Activated naive CD8-positive, alpha-beta T cell treated with anti-CD3 and anti-CD28 coated beads for 36 hours (primary cell): ENCODE results near the gene NKIRAS2. TPM values are rescaled to one million over a fixed set of nuclear protein-coding genes. Genes with fewer than 3 reads are reported as not detected.

ENCODE experiments used
- DNase-seq: peaks from one replicate; pipeline ENCODE4 v3.0.0; 2021
- H3K27ac Mint-ChIP-seq: one replicate; pipeline ENCODE4 v1.8.0; 2022; ENCODE audit warnings: mild to moderate bottlenecking, moderate library complexity, mixed read lengths
- H3K27me3 Mint-ChIP-seq: one replicate; pipeline ENCODE4 v1.8.0; 2022; ENCODE audit warnings: mild to moderate bottlenecking, mixed read lengths
- H3K36me3 Mint-ChIP-seq: one replicate; pipeline ENCODE4 v1.8.0; 2021; ENCODE audit warnings: mild to moderate bottlenecking, mixed read lengths
- H3K4me1 Mint-ChIP-seq: one replicate; pipeline ENCODE4 v1.8.0; 2021; ENCODE audit warnings: mixed read lengths
- H3K4me3 Mint-ChIP-seq: one replicate; pipeline ENCODE4 v1.8.0; 2022; ENCODE audit warnings: mild to moderate bottlenecking, moderate library complexity, mixed read lengths
- H3K9me3 Mint-ChIP-seq: one replicate; pipeline ENCODE4 v1.8.0; 2022; ENCODE audit warnings: mixed read lengths
- total RNA-seq, 2 experiments: library from RNA; stranded (reverse); gene quantifications; one replicate each; pipeline ENCODE4 v1.2.3, GENCODE V29; 2021

The NKIRAS2 gene
- total RNA-seq, 2 experiments from 2014 or later: 20.3 to 25.0 TPM

DNA sequence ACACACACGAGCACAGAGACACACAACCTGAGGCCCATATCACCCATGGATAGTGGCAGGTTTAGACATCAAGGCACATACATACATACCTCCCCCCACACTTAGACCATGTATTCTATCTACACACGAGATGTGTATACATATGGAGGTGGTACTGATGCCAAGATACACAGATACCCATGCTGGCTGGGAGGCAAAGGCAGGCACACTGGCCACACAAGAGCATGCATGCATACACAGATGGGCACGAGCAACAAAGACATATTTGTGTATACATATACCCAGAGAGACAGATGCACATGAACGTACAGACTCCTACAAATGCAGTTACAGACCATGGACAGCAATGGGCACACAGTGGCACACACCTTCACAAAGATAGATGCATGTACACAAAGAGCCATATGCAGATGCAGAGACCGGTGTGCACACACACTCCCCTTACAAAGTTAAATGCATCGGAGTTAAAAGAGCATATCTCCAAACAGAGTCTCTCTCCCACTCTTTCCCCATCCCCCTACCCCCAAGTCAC lies 32.5 kb downstream of the NKIRAS2 start:
- H3K27ac Mint-ChIP-seq: no peak overlapping the region
- no peaks in the 10 kb centered on the region for H3K36me3 Mint-ChIP-seq
- H3K4me3 Mint-ChIP-seq: no peak overlapping the region
- peaks cover 4% of the 10 kb centered on the region for H3K4me1 Mint-ChIP-seq
- DNase-seq: no peak
- no peaks in the 10 kb centered on the region for H3K9me3 Mint-ChIP-seq
- H3K27me3 Mint-ChIP-seq: peaks cover 46% of the 10 kb centered on the region

DNA sequence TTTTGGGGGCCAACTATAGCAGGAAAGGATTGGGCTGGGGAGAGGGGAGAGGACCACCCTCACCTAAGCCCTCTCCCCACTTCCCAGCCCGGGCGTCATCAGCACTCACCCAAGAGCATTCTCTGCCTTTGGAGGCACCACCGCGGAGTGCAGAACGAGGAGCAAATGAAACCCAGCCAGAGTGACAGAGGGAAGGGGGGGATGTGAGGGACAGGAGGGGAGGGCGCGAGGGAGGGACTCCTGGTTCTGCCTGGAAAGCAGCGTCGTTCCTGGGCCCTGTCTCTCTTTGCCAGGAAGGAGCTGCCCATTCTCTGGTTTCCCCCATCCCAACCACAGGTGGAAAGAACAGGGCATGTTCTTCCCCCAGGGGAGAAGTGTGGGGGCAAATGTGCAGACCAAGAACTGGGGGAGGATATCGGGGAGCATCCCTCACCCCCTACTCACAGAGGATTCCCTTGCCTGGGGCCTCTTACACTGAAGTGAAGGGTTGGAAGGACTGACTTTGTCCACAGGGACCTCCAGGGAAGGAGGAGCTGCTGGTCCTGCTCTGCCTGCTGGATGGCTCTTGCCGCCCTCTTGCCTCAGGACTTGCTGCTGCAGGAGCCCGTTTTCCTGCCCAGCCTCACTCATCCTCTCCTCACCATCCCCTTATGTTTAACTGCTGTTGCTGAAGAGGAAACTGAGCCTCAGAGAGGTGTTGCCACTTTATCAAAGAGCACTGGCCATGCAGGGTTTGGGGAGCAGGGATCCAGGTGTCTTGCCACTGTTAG lies 34.0 kb downstream of the NKIRAS2 start:
- Mint-ChIP-seq H3K9me3 (no peaks in the 10 kb centered on the region), H3K27me3 (peaks cover 45% of the 10 kb centered on the region), H3K4me3 (no peak overlapping the region), H3K36me3 (no peaks in the 10 kb centered on the region), H3K4me1 (peaks cover 4% of the 10 kb centered on the region), H3K27ac (no peak overlapping the region)
- DNase-seq: no peak

DNA sequence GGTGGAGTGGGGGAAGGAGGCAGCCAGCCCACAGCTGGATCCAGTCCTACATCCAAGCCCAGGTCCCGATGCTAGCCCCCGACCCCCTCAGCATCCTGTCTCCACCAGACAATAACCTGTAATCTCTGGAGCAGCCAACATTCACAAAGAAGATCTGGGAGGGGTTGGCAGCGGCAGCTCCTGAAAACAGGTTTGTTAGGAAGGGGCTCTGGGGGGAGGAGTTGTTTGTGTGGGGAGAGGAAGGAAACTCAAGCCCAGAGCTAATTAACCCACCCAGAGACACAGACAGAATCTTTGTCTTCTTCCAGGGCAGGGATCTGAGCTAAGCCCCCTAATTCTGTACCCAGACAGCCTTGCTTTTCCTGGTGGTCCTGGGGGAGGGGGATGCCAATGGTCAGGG lies 35.1 kb downstream of the NKIRAS2 start:
- peaks cover 38% of the 10 kb centered on the region for H3K27me3 Mint-ChIP-seq
- DNase-seq: no peak
- no peaks in the 10 kb centered on the region for H3K9me3 Mint-ChIP-seq
- no peaks in the 10 kb centered on the region for H3K36me3 Mint-ChIP-seq
- H3K4me1 Mint-ChIP-seq: peaks cover 2% of the 10 kb centered on the region
- H3K4me3 Mint-ChIP-seq: no peak overlapping the region
- H3K27ac Mint-ChIP-seq: no peak overlapping the region

DNA sequence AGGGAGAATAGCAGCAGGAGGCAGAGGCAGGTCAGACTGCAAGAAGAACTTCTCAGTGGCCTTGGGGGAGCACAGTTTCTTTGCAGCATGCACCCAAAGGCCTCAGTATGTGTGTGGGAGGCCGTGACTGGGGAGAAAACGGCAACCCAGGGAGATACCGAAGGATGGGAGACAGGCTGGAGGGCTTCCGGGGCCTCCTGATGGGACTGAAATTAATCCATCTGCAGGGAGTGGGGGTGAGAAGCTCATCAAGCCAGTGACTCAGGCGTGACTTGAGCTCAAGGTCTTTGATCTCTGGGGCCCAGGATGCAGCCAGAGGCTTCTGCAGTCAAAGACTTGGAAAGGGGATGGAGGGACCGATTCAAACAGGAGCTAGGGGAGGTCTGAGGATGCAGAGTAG lies 35.6 kb downstream of the NKIRAS2 start:
- DNase-seq: no peak

DNA sequence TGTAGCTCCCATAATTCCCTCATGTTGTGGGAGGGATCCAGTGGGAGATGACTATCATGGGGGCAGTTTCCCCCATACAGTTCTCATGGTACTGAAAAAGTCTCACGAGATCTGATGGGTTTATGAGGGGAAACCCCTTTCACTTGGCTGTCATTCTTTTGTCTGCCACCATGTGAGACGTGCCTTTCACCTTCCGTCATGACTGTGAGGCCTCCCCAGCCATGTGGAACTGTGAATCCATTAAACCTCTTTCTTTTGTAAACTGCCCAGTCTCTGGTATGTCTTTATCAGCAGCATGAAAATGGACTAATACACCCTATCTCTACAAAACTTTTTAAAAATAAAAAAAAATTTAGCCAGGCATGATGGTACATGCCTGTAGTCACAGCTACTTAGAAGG lies 36.7 kb downstream of the NKIRAS2 start:
- H3K27me3 Mint-ChIP-seq: peaks cover 28% of the 10 kb centered on the region
- no peaks in the 10 kb centered on the region for H3K9me3 Mint-ChIP-seq
- no peak overlapping the region for H3K27ac Mint-ChIP-seq

More for the DNA sequence above, 35.6 kb downstream of the NKIRAS2 start:
- Mint-ChIP-seq H3K9me3 (no peaks in the 10 kb centered on the region), H3K27me3 (peaks cover 38% of the 10 kb centered on the region), H3K27ac (no peak overlapping the region), H3K4me3 (no peak overlapping the region), H3K4me1 (peaks cover 2% of the 10 kb centered on the region), H3K36me3 (no peaks in the 10 kb centered on the region)

DNA sequence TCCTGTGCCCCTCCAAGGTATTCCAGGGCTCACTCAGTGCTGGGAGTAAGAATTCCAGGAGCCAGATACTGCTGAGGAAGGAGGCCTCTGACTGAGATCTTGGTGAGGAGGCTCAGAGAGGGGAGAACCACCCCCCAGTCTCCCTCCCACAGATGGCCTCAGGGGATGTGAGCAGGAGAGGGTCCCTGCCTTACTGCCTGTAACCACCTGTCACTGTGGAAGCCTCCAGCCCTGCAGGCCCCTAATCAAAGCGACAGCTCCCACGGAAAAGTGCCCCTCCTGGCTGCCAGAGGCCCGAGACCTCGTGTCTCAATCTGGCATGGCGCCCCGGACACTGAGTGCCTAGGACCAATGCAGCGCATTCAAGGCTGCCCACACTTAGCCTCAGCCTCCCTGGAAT lies 38.2 kb downstream of the NKIRAS2 start:
- DNase-seq: no peak
- peaks cover 3% of the 10 kb centered on the region for H3K4me1 Mint-ChIP-seq
- H3K27me3 Mint-ChIP-seq: peaks cover 20% of the 10 kb centered on the region
- H3K4me3 Mint-ChIP-seq: no peak overlapping the region
- no peaks in the 10 kb centered on the region for H3K36me3 Mint-ChIP-seq
- H3K9me3 Mint-ChIP-seq: no peaks in the 10 kb centered on the region
- no peak overlapping the region for H3K27ac Mint-ChIP-seq

More for the DNA sequence above, 36.7 kb downstream of the NKIRAS2 start:
- Mint-ChIP-seq H3K36me3 (no peaks in the 10 kb centered on the region), H3K4me3 (no peak overlapping the region), H3K4me1 (no peaks in the 10 kb centered on the region)
- DNase-seq: no peak

DNA sequence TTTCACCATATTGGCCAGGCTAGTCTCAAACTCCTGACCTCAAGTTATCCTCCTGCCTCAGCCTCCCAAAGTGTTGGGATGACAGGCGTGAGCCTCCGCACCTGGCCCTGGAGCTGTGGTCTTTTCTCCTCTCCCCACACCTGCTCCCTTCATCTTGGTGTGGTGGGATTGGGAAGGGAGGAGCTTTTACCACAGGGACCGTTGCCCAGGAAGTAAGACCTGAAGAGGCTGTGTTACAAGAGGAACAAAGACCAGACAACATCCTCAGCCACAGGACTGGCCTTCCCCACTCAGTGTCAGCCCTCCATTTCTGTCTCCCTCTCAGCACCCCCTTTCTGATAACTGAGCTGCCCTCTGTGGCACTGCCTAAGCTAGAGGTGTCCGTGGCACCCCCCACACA lies 39.9 kb downstream of the NKIRAS2 start:
- H3K9me3 Mint-ChIP-seq: no peaks in the 10 kb centered on the region
- no peak overlapping the region for H3K27ac Mint-ChIP-seq
- DNase-seq: no peak

DNA sequence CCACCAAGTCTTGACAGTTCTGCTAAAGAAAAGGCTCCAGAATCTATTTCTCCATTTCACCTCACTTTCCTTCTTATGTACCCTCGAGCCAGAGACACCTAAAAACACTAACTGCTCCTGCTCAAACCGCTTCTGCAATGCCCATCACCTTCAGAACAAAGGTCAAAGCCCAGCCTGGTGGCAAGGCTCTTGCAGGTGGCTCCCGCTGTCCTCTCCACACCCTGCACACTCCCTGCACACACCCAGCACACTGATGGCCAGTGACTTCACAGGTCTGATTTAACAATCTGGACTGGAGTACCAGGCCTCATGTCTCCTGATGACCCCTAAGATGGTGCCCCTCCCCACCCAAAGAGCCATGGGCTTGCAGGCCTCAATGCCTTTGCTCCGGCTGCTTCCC lies 40.3 kb downstream of the NKIRAS2 start:
- Mint-ChIP-seq H3K4me3 (no peak overlapping the region), H3K27ac (no peak overlapping the region), H3K27me3 (peaks cover 4% of the 10 kb centered on the region), H3K4me1 (peaks cover 24% of the 10 kb centered on the region), H3K9me3 (no peaks in the 10 kb centered on the region), H3K36me3 (no peaks in the 10 kb centered on the region)
- no peak for DNase-seq

More for the DNA sequence above, 39.9 kb downstream of the NKIRAS2 start:
- H3K36me3 Mint-ChIP-seq: no peaks in the 10 kb centered on the region
- peaks cover 20% of the 10 kb centered on the region for H3K4me1 Mint-ChIP-seq
- H3K27me3 Mint-ChIP-seq: peaks cover 8% of the 10 kb centered on the region
- no peak overlapping the region for H3K4me3 Mint-ChIP-seq

DNA sequence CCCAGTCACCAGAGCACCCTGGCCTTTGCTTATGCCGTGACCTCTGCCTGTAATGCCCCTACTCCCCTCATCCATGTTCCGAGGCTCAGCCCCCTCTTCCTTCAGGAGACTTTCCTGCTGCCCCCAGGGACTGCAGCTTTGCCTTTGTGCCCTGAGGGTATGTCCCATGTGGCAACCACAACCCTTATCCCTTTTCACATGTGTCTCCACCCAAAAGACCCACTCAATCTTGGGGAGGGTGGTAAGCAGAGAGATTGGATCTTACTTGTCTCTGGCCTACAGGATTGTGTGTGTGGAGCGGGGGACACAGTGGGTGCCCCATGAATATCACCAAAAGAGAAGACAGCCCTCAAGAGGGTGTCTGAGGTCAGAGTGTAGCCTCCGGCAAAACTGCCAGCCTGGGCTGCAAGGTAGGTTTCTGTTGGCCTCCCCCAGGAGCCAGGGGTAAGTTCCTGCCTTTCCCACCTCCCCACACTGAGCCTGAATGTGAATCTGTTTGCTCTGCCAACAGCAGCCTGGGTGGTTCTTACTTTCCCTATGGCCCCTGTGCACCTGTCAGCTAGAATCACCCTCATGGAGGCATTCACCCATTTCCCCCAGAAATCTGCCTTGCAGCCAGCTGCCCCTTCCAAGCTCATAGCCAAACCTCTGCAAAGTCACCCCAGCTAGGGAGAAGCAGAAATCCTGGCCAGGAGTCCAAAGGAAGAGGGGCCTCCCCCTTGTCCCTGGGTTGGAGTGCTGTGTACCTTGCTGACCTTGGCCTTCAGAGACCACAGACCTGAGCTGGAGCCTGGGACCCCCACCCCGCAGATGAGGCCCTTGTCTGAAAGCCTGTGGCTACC lies 42.0 kb downstream of the NKIRAS2 start:
- DNase-seq: no peak
- H3K36me3 Mint-ChIP-seq: no peaks in the 10 kb centered on the region
- H3K4me1 Mint-ChIP-seq: peaks cover 26% of the 10 kb centered on the region
- H3K9me3 Mint-ChIP-seq: no peaks in the 10 kb centered on the region
- H3K27me3 Mint-ChIP-seq: no peaks in the 10 kb centered on the region
- H3K27ac Mint-ChIP-seq: no peak overlapping the region
- H3K4me3 Mint-ChIP-seq: no peak overlapping the region

DNA sequence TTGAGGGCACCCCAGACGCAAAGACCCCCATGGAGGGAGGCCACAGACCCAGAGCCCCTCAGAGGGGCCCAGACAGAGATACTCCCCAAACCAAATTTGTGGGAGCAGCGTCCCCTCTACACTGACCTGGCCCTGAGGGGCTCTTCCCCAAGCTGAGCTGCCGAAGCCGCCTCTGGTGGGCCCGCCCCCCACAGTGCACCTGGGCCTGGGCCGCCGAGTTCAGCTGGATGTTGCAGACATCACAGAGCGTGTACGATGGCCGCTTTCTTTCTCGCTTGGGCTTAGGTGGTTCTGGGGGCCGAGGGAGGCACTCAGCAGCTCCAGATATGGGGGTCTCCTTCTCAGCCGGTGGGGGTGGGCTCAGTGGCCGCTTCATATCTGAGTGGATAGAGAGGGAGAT lies 42.8 kb downstream of the NKIRAS2 start:
- H3K4me3 Mint-ChIP-seq: no peak overlapping the region

DNA sequence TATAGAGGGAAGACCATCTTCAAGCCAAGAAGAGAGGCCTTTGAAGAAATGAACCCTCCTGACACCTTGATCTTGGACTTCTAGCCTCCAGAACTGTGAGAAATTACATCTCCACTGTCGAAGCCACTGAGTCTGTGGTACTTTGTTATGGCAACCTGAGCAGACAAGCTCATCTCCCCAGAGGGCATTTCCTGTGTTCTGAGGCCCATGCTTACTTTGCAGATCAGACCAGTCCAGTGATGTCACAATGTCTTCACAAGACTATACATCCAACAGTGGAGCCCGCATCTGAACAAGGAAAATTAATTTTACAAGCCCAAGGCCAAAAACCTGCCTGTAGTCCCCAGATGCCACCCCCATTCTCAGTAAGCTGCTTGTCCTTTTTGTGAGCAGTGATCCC lies 45.3 kb downstream of the NKIRAS2 start:
- Mint-ChIP-seq H3K9me3 (no peaks in the 10 kb centered on the region), H3K4me1 (peaks cover 26% of the 10 kb centered on the region), H3K27ac (peak overlapping the region; percentile 34), H3K36me3 (no peaks in the 10 kb centered on the region), H3K27me3 (no peaks in the 10 kb centered on the region), H3K4me3 (no peak overlapping the region)
- DNase-seq: no peak

More for the DNA sequence above, 42.8 kb downstream of the NKIRAS2 start:
- Mint-ChIP-seq H3K9me3 (no peaks in the 10 kb centered on the region), H3K4me1 (peaks cover 26% of the 10 kb centered on the region), H3K27ac (no peak overlapping the region), H3K27me3 (no peaks in the 10 kb centered on the region), H3K36me3 (no peaks in the 10 kb centered on the region)
- DNase-seq: no peak

DNA sequence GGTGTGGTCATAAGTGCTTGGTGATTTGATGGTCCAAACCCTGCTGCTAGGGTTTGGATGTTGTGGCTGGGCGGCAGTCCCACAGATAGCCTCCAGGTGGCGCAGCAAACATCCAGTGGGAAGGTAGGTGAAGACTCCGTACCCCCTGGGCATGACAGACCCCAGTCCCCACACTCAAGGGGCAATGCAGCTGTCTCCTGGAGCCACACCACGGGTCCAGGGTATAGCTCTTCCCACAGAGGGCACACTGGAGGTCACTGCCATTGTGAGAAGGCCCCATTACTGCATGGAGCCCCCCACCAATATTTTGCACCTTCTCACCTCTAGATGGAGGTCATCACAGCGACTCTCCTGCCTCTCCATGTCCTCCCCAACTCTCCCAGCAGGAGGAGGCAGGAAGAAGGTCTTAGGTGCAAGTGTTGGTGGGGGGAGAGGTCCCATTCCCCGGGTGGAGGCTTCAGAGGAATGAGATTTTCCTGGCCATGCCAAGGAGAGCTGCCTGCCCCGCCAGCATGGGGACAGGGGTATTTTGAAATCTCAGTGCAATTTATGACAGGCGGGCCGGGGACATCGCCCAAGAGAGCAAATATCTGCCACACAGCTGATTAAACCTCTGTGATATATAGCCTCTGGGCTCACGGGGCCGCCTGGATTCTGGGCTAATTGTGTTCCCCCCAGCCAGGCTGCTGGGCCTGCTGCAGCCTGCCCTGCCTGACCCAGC lies 47.6 kb downstream of the NKIRAS2 start:
- no peaks in the 10 kb centered on the region for H3K36me3 Mint-ChIP-seq
- peak; percentile 67 for DNase-seq
- peaks cover 31% of the 10 kb centered on the region for H3K4me1 Mint-ChIP-seq
- H3K9me3 Mint-ChIP-seq: no peaks in the 10 kb centered on the region
- no peak overlapping the region for H3K27ac Mint-ChIP-seq
- H3K4me3 Mint-ChIP-seq: no peak overlapping the region
- peaks cover 5% of the 10 kb centered on the region for H3K27me3 Mint-ChIP-seq

DNA sequence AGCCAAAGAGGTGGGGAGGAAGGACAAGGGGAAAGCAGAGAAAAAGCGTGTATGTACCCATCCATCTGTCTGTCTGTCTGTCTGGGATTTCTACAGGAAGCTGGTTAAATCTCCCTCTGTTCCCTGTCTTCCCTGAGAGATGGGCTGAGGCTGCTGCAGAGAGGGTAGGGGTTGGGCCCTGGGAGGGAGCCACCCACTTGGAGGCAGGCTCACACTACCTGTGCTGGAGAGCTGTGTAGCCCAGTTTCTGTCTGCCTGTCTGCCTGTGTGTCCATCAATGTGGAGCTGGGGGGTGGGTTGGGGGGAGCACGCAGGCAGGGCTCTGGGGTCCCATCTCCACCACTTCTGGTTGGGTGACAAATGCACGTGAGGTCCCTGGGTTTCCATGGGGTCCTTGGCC lies 49.1 kb downstream of the NKIRAS2 start:
- H3K4me1 Mint-ChIP-seq: peaks cover 22% of the 10 kb centered on the region
- H3K27ac Mint-ChIP-seq: no peak overlapping the region
- peaks cover 15% of the 10 kb centered on the region for H3K27me3 Mint-ChIP-seq
- H3K36me3 Mint-ChIP-seq: no peaks in the 10 kb centered on the region
- H3K4me3 Mint-ChIP-seq: no peak overlapping the region
- no peak for DNase-seq
- no peaks in the 10 kb centered on the region for H3K9me3 Mint-ChIP-seq

DNA sequence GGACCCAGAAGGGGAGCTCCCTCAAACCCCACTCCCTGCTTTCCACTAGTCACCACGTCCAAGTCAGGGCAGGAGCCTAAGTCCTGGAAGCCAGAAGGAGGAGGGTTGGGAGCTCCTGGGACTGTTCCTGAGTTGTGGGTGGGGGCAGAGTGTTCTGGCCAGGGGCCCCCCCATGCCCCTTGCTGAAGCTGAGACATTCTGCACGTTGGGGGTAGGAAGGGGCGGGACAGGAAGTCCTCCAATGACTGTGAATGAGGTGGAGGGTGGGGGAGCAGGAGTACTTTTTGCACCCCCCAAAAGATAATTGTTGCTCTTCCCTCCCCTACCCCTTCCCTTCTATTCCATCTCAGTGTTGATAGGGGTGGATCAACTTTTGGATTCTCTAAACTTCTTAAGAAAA lies 51.9 kb downstream of the NKIRAS2 start:
- Mint-ChIP-seq H3K27me3 (peaks cover 15% of the 10 kb centered on the region), H3K36me3 (no peaks in the 10 kb centered on the region), H3K27ac (peak overlapping the region; percentile 48), H3K4me3 (peak overlapping the region; percentile 78), H3K9me3 (no peaks in the 10 kb centered on the region), H3K4me1 (peaks cover 8% of the 10 kb centered on the region)
- no peak for DNase-seq
